MM.1S (cell line): ENCODE results near the gene CLDND1.

Experiments
- DNase-seq: peaks from one replicate; pipeline ENCODE4 v3.0.0-alpha.2; 2015
- H2AFZ ChIP-seq: fragments of 300-600 bp; sonication (generic); 2 replicates; pipeline ENCODE4 v1.6.0; 2016; ENCODE audit warnings: antibody characterized with exemption, low read length
- H3F3A ChIP-seq: fragments of 300-600 bp; sonication (generic); 2 replicates; pipeline ENCODE4 v1.6.1; 2016; ENCODE audit warnings: mild to moderate bottlenecking, antibody characterized with exemption, low read length, moderate library complexity, mixed read lengths; ENCODE audit not compliant: insufficient read depth
- H3K27ac ChIP-seq: fragments of 300-600 bp; sonication (generic); 2 replicates; pipeline ENCODE4 v1.5.1; 2016; ENCODE audit warnings: mild to moderate bottlenecking, low read length
- H3K27me3 ChIP-seq: fragments of 300-600 bp; sonication (generic); replicated peaks from 2 replicates; pipeline ENCODE4 v1.6.0; 2016; ENCODE audit warnings: low read length; ENCODE audit not compliant: insufficient read depth
- H3K36me3 ChIP-seq: fragments of 300-600 bp; sonication (generic); replicated peaks from 2 replicates; pipeline ENCODE4 v1.6.1; 2016; ENCODE audit warnings: mild to moderate bottlenecking, low read length, mixed read lengths; ENCODE audit not compliant: insufficient read depth
- H3K4me1 ChIP-seq: fragments of 300-600 bp; sonication (generic); 2 replicates; pipeline ENCODE4 v1.6.1; 2016; ENCODE audit warnings: low read length, mixed read lengths
- H3K4me2 ChIP-seq: fragments of 300-600 bp; sonication (generic); 2 replicates; pipeline ENCODE4 v1.6.0; 2016; ENCODE audit warnings: low read depth, low read length
- H3K4me3 ChIP-seq: fragments of 300-600 bp; sonication (generic); 2 replicates; pipeline ENCODE4 v1.5.1; 2016; ENCODE audit warnings: low read length, mixed read lengths
- H3K79me2 ChIP-seq: fragments of 300-600 bp; sonication (generic); 2 replicates; pipeline ENCODE4 v1.6.1; 2016; ENCODE audit warnings: mixed run types, low read length, mixed read lengths
- H3K9ac ChIP-seq: fragments of 300-600 bp; sonication (generic); 2 replicates; pipeline ENCODE4 v1.6.1; 2016; ENCODE audit warnings: low read length, mixed read lengths
- H3K9me2 ChIP-seq: fragments of 300-600 bp; sonication (generic); replicated peaks from 2 replicates; pipeline ENCODE4 v1.6.1; 2016; ENCODE audit warnings: mild to moderate bottlenecking, low read length, mixed read lengths; ENCODE audit not compliant: insufficient read depth
- H3K9me3 ChIP-seq: fragments of 300-600 bp; sonication (generic); replicated peaks from 2 replicates; pipeline ENCODE4 v1.6.1; 2016; ENCODE audit warnings: mild to moderate bottlenecking, low read length, mixed read lengths; ENCODE audit not compliant: insufficient read depth
- H4K20me1 ChIP-seq: fragments of 300-600 bp; sonication (generic); 2 replicates; pipeline ENCODE4 v1.6.1; 2016; ENCODE audit warnings: mild to moderate bottlenecking, low read length, moderate library complexity, mixed read lengths; ENCODE audit not compliant: insufficient read depth
- CTCF ChIP-seq: fragments of 300-600 bp; sonication (generic); IDR thresholded peaks from 2 replicates; pipeline ENCODE4 v1.5.1; 2016; ENCODE audit warnings: antibody characterized with exemption, low read length, mixed read lengths
- EZH2 ChIP-seq: fragments of 300-600 bp; sonication (generic); optimal IDR thresholded peaks from 2 replicates; pipeline ENCODE3; 2017; ENCODE audit warnings: low read depth, mild to moderate bottlenecking, antibody characterized with exemption, low read length, mixed read lengths
- EZH2phosphoT487 ChIP-seq: fragments of 300-600 bp; sonication (generic); IDR thresholded peaks from 2 replicates; pipeline ENCODE4 v1.6.1; 2018; ENCODE audit warnings: antibody characterized with exemption, low read length

The CLDND1 gene

GRCh38 chr3:98530676-98531075 is 8.0 kb upstream of the CLDND1 start:
- Histone ChIP-seq H3K9me2 (no peaks in the 10 kb centered on the region), H3K9ac (no peak overlapping the region), H3K36me3 (no peaks in the 10 kb centered on the region), H3K4me2 (no peak overlapping the region), H3K4me1 (peaks cover 6% of the 10 kb centered on the region; the same call in 1 of the 2 replicates), H3K4me3 (no peak overlapping the region), H3K9me3 (no peaks in the 10 kb centered on the region), H3K27me3 (no peaks in the 10 kb centered on the region), H3F3A (peaks cover 2% of the 10 kb centered on the region; the same call in 1 of the 2 replicates), H3K79me2 (no peaks in the 10 kb centered on the region), H3K27ac (no peak overlapping the region), H2AFZ (no peak overlapping the region), H4K20me1 (no peaks in the 10 kb centered on the region)
- TF ChIP-seq CTCF: no peak
- TF ChIP-seq EZH2: no peak
- TF ChIP-seq EZH2phosphoT487: no peak
- DNase-seq: no peak

- H3K4me1 ChIP-seq: peaks cover 13% of the 10 kb centered on the region
- H3K9me3 ChIP-seq: no peaks in the 10 kb centered on the region
- no peaks in the 10 kb centered on the region for H3K36me3 ChIP-seq
- H3K27me3 ChIP-seq: no peaks in the 10 kb centered on the region
- DNase-seq: no peak
- no peak overlapping the region for H3K27ac ChIP-seq
- no peak overlapping the region for H3K4me3 ChIP-seq
- no peak overlapping the region for H2AFZ ChIP-seq
- no peak for TF ChIP-seq EZH2phosphoT487
- no peak for TF ChIP-seq CTCF
- no peak for TF ChIP-seq EZH2
- no peak overlapping the region for H3K4me2 ChIP-seq
- H3K9me2 ChIP-seq: no peaks in the 10 kb centered on the region
- H4K20me1 ChIP-seq: no peaks in the 10 kb centered on the region
- peaks cover 3% of the 10 kb centered on the region; the same call in 1 of the 2 replicates for H3F3A ChIP-seq
- no peaks in the 10 kb centered on the region for H3K79me2 ChIP-seq
- H3K9ac ChIP-seq: no peak overlapping the region
These were observed 7.3 kb upstream of the CLDND1 start for GRCh38 chr3:98529856-98530459.

DNA sequence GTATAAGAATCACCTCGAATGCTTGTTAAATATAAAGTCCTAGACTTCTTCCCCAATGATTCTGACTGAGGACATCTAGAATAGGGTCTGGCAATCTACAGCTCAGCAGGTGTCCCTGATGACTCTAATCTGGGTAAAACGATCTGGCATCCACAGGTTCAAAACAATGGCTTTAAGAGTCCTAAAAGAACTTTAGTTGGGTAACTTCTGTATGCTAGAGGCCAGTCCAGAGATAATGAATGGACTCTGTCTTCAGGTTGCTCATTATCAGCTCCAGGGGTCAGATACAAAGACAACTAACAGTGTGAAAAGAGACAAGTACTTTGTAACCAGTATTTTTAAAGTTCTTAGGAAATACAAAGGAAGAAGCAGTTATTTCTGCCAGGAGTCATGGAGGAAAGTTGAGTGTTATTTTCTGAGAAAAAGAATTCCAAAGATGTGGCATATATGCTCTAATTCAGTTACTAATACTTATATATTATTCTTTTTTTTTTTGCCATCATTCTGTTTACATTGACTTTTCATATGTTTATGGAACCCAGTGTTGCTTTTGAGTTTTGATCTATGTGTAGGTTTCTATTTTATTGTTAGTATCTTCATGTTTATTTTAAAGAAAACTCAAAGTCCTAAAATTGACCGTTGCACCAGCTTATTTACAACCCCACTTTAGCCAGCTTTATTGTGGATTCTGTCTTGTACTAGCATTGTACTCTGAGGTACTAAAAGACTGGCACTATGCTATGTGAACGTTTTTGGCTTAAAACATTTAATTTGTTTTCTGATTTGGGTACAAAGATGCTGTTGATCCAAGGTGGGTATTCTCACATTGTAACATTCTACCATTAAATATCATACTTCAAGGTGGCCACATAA is 6.0 kb upstream of the CLDND1 start:
- no peaks in the 10 kb centered on the region for H3K79me2 ChIP-seq
- DNase-seq: no peak
- H3K27me3 ChIP-seq: no peaks in the 10 kb centered on the region
- H3K36me3 ChIP-seq: no peaks in the 10 kb centered on the region
- H3K4me2 ChIP-seq: no peak overlapping the region
- H3K4me1 ChIP-seq: peaks cover 14% of the 10 kb centered on the region
- no peak overlapping the region for H3K9ac ChIP-seq
- no peak overlapping the region for H2AFZ ChIP-seq
- TF ChIP-seq EZH2phosphoT487: no peak
- no peak for TF ChIP-seq EZH2
- no peak for TF ChIP-seq CTCF
- no peaks in the 10 kb centered on the region for H3K9me3 ChIP-seq
- H3K9me2 ChIP-seq: no peaks in the 10 kb centered on the region
- H3K4me3 ChIP-seq: no peak overlapping the region
- no peak overlapping the region for H3K27ac ChIP-seq
- H4K20me1 ChIP-seq: no peaks in the 10 kb centered on the region
- peaks cover 3% of the 10 kb centered on the region; the same call in 1 of the 2 replicates for H3F3A ChIP-seq
